ENCODE results near the gene AKAP13. TPM values are rescaled to one million over a fixed set of nuclear protein-coding genes. Genes with fewer than 3 reads are reported as not detected.

The AKAP13 gene
- total RNA-seq, 1 experiment from 2014 or later: 49.6 TPM

GRCh38 chr15:85361323-85361722, 19.1 kb upstream of the AKAP13 start:
- no peaks in the 10 kb centered on the region for H3K9me3 ChIP-seq
- H3K4me1 ChIP-seq: no peaks in the 10 kb centered on the region
- no peak for DNase-seq
- TF ChIP-seq CTCF (IDR thresholded peaks at IDR 0.05; ENCODE audit: insufficient read depth in 1 of 2, low read depth in 1 of 2, low read length in 1 of 2, severe bottlenecking in 1 of 2, unreplicated experiment in 1 of 2): no peak
- no peak overlapping the region for H3K4me3 ChIP-seq (ENCODE audit: low read depth, low read length)
- no peak overlapping the region for H3K27ac Mint-ChIP-seq (ENCODE audit: unreplicated experiment)
- H3K27me3 ChIP-seq (replicated peaks; ENCODE audit: control insufficient read depth, insufficient read depth, low read length): no peaks in the 10 kb centered on the region
- POLR2A ChIA-PET: no interaction called here
- no peaks in the 10 kb centered on the region for H3K4me1 Mint-ChIP-seq (ENCODE audit: low read depth, unreplicated experiment)
- intact Hi-C loops (cut with micrococcal nuclease; ENCODE audit: unreplicated experiment): no loop called here
- CTCF ChIA-PET: interaction anchor here (0.9 to 1.0 kb wide), 2 partner anchors 15 to 26 kb away, joined by 3 to 5 read pairs; no protein-coding TSS in a partner anchor
- BruUV-seq (replicated peaks): no TSS peak
- no peaks in the 10 kb centered on the region for H3K36me3 ChIP-seq (ENCODE audit: control insufficient read depth, insufficient read depth, low read length)
- H3K27me3 Mint-ChIP-seq (ENCODE audit: insufficient read depth, unreplicated experiment): no peaks in the 10 kb centered on the region
- H3K9me3 Mint-ChIP-seq (ENCODE audit: unreplicated experiment): no peaks in the 10 kb centered on the region
- no peak overlapping the region for H3K4me3 Mint-ChIP-seq (ENCODE audit: unreplicated experiment)
- H3K36me3 Mint-ChIP-seq (ENCODE audit: insufficient read depth, unreplicated experiment): no peaks in the 10 kb centered on the region

DNA sequence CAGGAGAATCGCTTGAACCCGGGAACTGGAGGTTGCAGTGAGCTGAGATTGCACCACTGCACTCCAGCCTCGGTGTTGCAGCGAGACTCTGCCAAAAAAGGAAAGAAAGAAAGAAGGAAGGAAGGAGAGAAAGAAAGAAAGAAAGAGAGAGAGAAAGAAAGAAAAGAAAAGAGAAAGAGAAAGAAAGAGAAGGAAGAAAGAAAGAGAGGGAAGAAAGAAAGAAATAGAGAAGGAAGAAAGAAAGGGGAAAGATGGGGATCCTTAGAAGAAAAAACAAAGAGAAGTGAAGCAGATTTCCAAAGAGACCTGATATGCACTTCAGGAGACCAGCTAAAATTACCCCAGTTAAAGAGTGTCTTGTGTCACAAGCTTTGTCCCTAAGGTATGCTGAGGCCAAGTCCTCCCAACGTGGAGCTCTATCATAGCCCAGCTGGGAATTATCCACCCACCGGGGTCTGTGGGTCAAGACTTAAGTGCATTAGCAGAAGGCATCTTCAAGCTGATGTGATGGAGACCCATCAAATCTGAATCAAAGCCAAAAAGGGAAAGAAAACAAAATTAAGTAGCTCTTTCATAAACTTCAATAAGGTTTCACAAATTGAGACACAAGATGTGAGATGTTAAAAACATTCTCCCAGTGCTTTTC, 17.8 kb upstream of the AKAP13 start:
- ChIA-PET POLR2A (no interaction called here), CTCF (interaction anchor here (1.0 kb wide), 1 partner anchor 27 kb away, joined by 3 read pairs; no protein-coding TSS in a partner anchor)
- H3K4me1 Mint-ChIP-seq (ENCODE audit: low read depth, unreplicated experiment): no peaks in the 10 kb centered on the region
- DNase-seq: no peak
- Histone ChIP-seq H3K4me1 (no peaks in the 10 kb centered on the region), H3K4me3 (ENCODE audit: low read depth, low read length) (no peak overlapping the region), H3K9me3 (no peaks in the 10 kb centered on the region), H3K36me3 (ENCODE audit: control insufficient read depth, insufficient read depth, low read length) (no peaks in the 10 kb centered on the region), H3K27me3 (replicated peaks; ENCODE audit: control insufficient read depth, insufficient read depth, low read length) (no peaks in the 10 kb centered on the region)
- H3K4me3 Mint-ChIP-seq (ENCODE audit: unreplicated experiment): no peak overlapping the region
- TF ChIP-seq CTCF (IDR thresholded peaks at IDR 0.05; ENCODE audit: insufficient read depth in 1 of 2, low read depth in 1 of 2, low read length in 1 of 2, severe bottlenecking in 1 of 2, unreplicated experiment in 1 of 2): no peak
- intact Hi-C loops (cut with micrococcal nuclease; ENCODE audit: unreplicated experiment): no loop called here
- no peak overlapping the region for H3K27ac Mint-ChIP-seq (ENCODE audit: unreplicated experiment)
- no peaks in the 10 kb centered on the region for H3K36me3 Mint-ChIP-seq (ENCODE audit: insufficient read depth, unreplicated experiment)
- no TSS peak for BruUV-seq (replicated peaks)
- H3K9me3 Mint-ChIP-seq (ENCODE audit: unreplicated experiment): no peaks in the 10 kb centered on the region
- H3K27me3 Mint-ChIP-seq (ENCODE audit: insufficient read depth, unreplicated experiment): no peaks in the 10 kb centered on the region

DNA sequence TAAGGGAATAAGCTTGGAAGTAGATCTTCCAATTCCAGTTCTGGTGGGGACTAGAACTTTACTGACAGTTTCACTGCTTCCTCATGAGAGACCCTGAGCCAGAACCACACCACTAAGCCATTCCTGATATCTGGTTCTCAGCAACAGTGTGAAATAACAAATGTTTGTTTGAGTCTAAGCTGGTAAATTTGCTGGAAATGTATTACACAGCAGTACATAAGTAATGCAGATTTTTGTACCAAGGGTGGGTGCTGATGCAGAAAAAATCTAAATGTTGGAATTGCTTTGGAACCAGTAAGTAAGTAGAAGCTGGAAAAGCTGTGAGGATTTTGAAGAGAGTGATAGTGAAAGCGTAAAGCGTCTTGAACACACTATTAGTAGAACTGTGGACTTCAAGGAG, 14.4 kb upstream of the AKAP13 start:
- no peak for TF ChIP-seq CTCF (IDR thresholded peaks at IDR 0.05; ENCODE audit: insufficient read depth in 1 of 2, low read depth in 1 of 2, low read length in 1 of 2, severe bottlenecking in 1 of 2, unreplicated experiment in 1 of 2)
- Mint-ChIP-seq H3K4me1 (ENCODE audit: low read depth, unreplicated experiment) (no peaks in the 10 kb centered on the region), H3K27me3 (ENCODE audit: insufficient read depth, unreplicated experiment) (no peaks in the 10 kb centered on the region), H3K27ac (ENCODE audit: unreplicated experiment) (no peak overlapping the region), H3K4me3 (ENCODE audit: unreplicated experiment) (no peak overlapping the region), H3K9me3 (ENCODE audit: unreplicated experiment) (peaks cover 2% of the 10 kb centered on the region), H3K36me3 (ENCODE audit: insufficient read depth, unreplicated experiment) (no peaks in the 10 kb centered on the region)
- no peak for DNase-seq
- intact Hi-C loops (cut with micrococcal nuclease; ENCODE audit: unreplicated experiment): no loop called here
- BruUV-seq (replicated peaks): no TSS peak
- no peaks in the 10 kb centered on the region for H3K9me3 ChIP-seq
- H3K4me3 ChIP-seq (ENCODE audit: low read depth, low read length): no peak overlapping the region
- H3K36me3 ChIP-seq (ENCODE audit: control insufficient read depth, insufficient read depth, low read length): no peaks in the 10 kb centered on the region
- no peaks in the 10 kb centered on the region for H3K4me1 ChIP-seq
- POLR2A ChIA-PET: interaction anchor here (0.6 kb wide), 1 partner anchor 14 kb away, joined by 3 read pairs; no protein-coding TSS in a partner anchor
- CTCF ChIA-PET: no interaction called here
- H3K27me3 ChIP-seq (replicated peaks; ENCODE audit: control insufficient read depth, insufficient read depth, low read length): no peaks in the 10 kb centered on the region
